ENCODE data around the gene NFS1. TPM values are rescaled to one million over a fixed set of nuclear protein-coding genes. Genes with fewer than 3 reads are reported as not detected.

Gene NFS1
- total RNA-seq, 1 donor from 2014 or later = 22.2 TPM

- no peaks in the 10 kb centered on the region for H3K9me3 ChIP-seq
- intact Hi-C loops (cut with DNase I) = no loop called here
- TF ChIP-seq CTCF (IDR thresholded peaks at IDR 0.05) = no peak
- no peaks in the 10 kb centered on the region for H3K4me1 ChIP-seq
- DNase-seq (no peak), ATAC-seq (no peak)
- no peak overlapping the region for H3K27ac ChIP-seq
- no peaks in the 10 kb centered on the region for H3K27me3 ChIP-seq (ENCODE audit: low read depth)
- peaks cover 68% of the 10 kb centered on the region for H3K36me3 ChIP-seq
- no peak overlapping the region for H3K4me3 ChIP-seq
Measured at GRCh38 chr20:35681960-35682359, 17.2 kb downstream of the NFS1 start.

- no peaks in the 10 kb centered on the region for H3K27me3 ChIP-seq (ENCODE audit: low read depth)
- H3K36me3 ChIP-seq = peaks cover 66% of the 10 kb centered on the region
- H3K27ac ChIP-seq = no peak overlapping the region
- no peak for TF ChIP-seq CTCF (IDR thresholded peaks at IDR 0.05)
- H3K9me3 ChIP-seq = no peaks in the 10 kb centered on the region
- DNase-seq (no peak), ATAC-seq (peak in 1 of 2 donors; percentile 46)
- intact Hi-C loops (cut with DNase I) = no loop called here
- H3K4me3 ChIP-seq = no peak overlapping the region
- no peaks in the 10 kb centered on the region for H3K4me1 ChIP-seq
Measured at GRCh38 chr20:35680452-35681183, 18.5 kb downstream of the NFS1 start.

DNA sequence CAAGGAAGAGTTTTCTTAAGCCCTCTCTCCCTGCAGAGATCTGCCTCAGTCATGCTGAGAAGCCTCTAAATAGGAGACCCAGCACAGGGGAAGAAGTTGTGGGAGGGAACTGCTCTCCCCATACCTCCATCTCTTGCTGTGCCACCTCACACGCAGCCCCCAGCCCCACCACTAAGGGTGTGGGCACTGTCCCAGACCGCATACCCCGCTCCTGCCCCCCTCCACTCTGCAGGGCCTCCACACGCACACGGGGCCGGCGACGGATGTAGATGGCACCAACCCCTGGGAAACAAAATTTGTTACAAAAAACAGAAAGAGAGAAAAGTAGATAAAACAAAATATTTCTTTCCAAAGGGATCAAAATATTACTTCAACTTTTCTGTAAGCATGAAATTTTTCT is 24.2 kb downstream of the NFS1 start:
- intact Hi-C loops (cut with DNase I) = no loop called here
- no peak for DNase-seq
- H3K27ac ChIP-seq = no peak overlapping the region
- no peaks in the 10 kb centered on the region for H3K27me3 ChIP-seq (ENCODE audit: low read depth)
- no peaks in the 10 kb centered on the region for H3K4me1 ChIP-seq
- no peaks in the 10 kb centered on the region for H3K9me3 ChIP-seq
- no peak for TF ChIP-seq CTCF (IDR thresholded peaks at IDR 0.05)
- ATAC-seq = no peak
- H3K36me3 ChIP-seq = peaks cover 96% of the 10 kb centered on the region
- no peak overlapping the region for H3K4me3 ChIP-seq

DNA sequence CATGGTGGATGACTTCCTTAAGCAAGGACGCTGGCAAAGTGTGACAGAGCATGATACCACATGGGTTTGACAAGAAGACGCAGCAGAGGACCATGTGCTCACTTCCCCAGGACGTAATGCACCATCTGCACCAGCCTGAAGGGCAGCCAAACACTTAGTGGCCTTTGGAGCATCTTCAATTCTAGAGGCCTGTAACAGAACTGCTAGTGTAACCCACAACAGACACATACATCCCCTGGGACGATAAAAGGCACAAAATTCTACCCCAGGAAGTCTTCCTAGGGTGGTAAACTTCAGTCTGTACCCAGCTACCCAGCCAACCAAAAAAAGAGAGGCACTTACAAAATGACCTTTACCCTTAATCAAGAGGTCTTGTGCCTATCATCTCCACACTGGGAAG is 25.3 kb downstream of the NFS1 start:
- TF ChIP-seq CTCF (IDR thresholded peaks at IDR 0.05) = no peak
- no peak overlapping the region for H3K27ac ChIP-seq
- DNase-seq = no peak
- intact Hi-C loops (cut with DNase I) = no loop called here
- H3K36me3 ChIP-seq = peaks cover 97% of the 10 kb centered on the region
- no peak overlapping the region for H3K4me3 ChIP-seq
- no peaks in the 10 kb centered on the region for H3K4me1 ChIP-seq
- ATAC-seq = no peak
- H3K9me3 ChIP-seq = no peaks in the 10 kb centered on the region
- no peaks in the 10 kb centered on the region for H3K27me3 ChIP-seq (ENCODE audit: low read depth)

- Histone ChIP-seq H3K27ac (no peak overlapping the region), H3K36me3 (peaks cover 65% of the 10 kb centered on the region), H3K9me3 (no peaks in the 10 kb centered on the region), H3K27me3 (ENCODE audit: low read depth) (no peaks in the 10 kb centered on the region), H3K4me1 (no peaks in the 10 kb centered on the region), H3K4me3 (no peak overlapping the region)
- TF ChIP-seq CTCF (IDR thresholded peaks at IDR 0.05) = no peak
- no peak for ATAC-seq
- intact Hi-C loops (cut with DNase I) = no loop called here
- no peak for DNase-seq
Measured at GRCh38 chr20:35669681-35670080, 29.5 kb downstream of the NFS1 start.

Data from lower lobe of right lung (tissue), 2 donors.